ENCODE data around the gene DKC1.

- TF ChIP-seq CTCF (IDR thresholded peaks at IDR 0.05), result no peak
- no peak for TF ChIP-seq POLR2AphosphoS5 (IDR thresholded peaks at IDR 0.05)
Measured at GRCh38 chrX:154730253-154730891, 32.3 kb upstream of the DKC1 start.

All from breast epithelium (tissue), 3 donors.